ENCODE results near the gene CDH12. TPM values are rescaled to one million over a fixed set of nuclear protein-coding genes. Genes with fewer than 3 reads are reported as not detected.
"Not testable (repeated sequence)": the region's sequence is repeated elsewhere in the genome, so short reads cannot be mapped to it uniquely, and the experiment has no call there.

The CDH12 gene
- total RNA-seq, 6 experiments from 2014 or later: not detected

- TF ChIP-seq CTCF (IDR thresholded peaks at IDR 0.05): no peak
- DNase-seq: no peak
- no peaks in the 10 kb centered on the region for H3K4me1 Mint-ChIP-seq (ENCODE audit: low read depth)
- no peak overlapping the region for H3K27ac Mint-ChIP-seq
- H3K27me3 Mint-ChIP-seq (ENCODE audit: insufficient read depth): no peaks in the 10 kb centered on the region
- peaks cover 29% of the 10 kb centered on the region for H3K9me3 Mint-ChIP-seq
- H3K36me3 Mint-ChIP-seq (ENCODE audit: low read depth): no peaks in the 10 kb centered on the region; the same call in 1 of the 2 replicates
- H3K4me3 Mint-ChIP-seq: no peak overlapping the region
Observed at GRCh38 chr5:22354956-22355355, 498.2 kb downstream of the CDH12 start.

- H3K4me3 Mint-ChIP-seq: no peak overlapping the region
- H3K27ac Mint-ChIP-seq: no peak overlapping the region
- no peaks in the 10 kb centered on the region for H3K4me1 Mint-ChIP-seq (ENCODE audit: low read depth)
- no peak for DNase-seq
- no peaks in the 10 kb centered on the region; the same call in 1 of the 2 replicates for H3K36me3 Mint-ChIP-seq (ENCODE audit: low read depth)
- TF ChIP-seq CTCF (IDR thresholded peaks at IDR 0.05): no peak
- H3K9me3 Mint-ChIP-seq: peaks cover 17% of the 10 kb centered on the region
- H3K27me3 Mint-ChIP-seq (ENCODE audit: insufficient read depth): no peaks in the 10 kb centered on the region
Observed at GRCh38 chr5:22352493-22352892, 500.7 kb downstream of the CDH12 start.

GRCh38 chr5:22351178-22351577 lies 502.0 kb downstream of the CDH12 start:
- H3K4me3 Mint-ChIP-seq: no peak overlapping the region
- H3K36me3 Mint-ChIP-seq (ENCODE audit: low read depth): no peaks in the 10 kb centered on the region; the same call in 1 of the 2 replicates
- H3K4me1 Mint-ChIP-seq (ENCODE audit: low read depth): no peaks in the 10 kb centered on the region
- H3K27me3 Mint-ChIP-seq (ENCODE audit: insufficient read depth): no peaks in the 10 kb centered on the region
- no peak for TF ChIP-seq CTCF (IDR thresholded peaks at IDR 0.05)
- peaks cover 11% of the 10 kb centered on the region for H3K9me3 Mint-ChIP-seq
- DNase-seq: no peak
- H3K27ac Mint-ChIP-seq: no peak overlapping the region

- Mint-ChIP-seq H3K27me3 (ENCODE audit: insufficient read depth) (no peaks in the 10 kb centered on the region), H3K9me3 (peaks cover 16% of the 10 kb centered on the region), H3K4me3 (no peak overlapping the region), H3K4me1 (ENCODE audit: low read depth) (no peaks in the 10 kb centered on the region), H3K27ac (no peak overlapping the region), H3K36me3 (ENCODE audit: low read depth) (no peaks in the 10 kb centered on the region; the same call in 1 of the 2 replicates)
- TF ChIP-seq CTCF (IDR thresholded peaks at IDR 0.05): no peak
- no peak for DNase-seq
Observed at GRCh38 chr5:22348027-22348426, 505.1 kb downstream of the CDH12 start.

- no peak overlapping the region for H3K4me3 Mint-ChIP-seq
- no peaks in the 10 kb centered on the region for H3K4me1 Mint-ChIP-seq (ENCODE audit: low read depth)
- H3K36me3 Mint-ChIP-seq (ENCODE audit: low read depth): no peaks in the 10 kb centered on the region
- no peaks in the 10 kb centered on the region for H3K27me3 Mint-ChIP-seq (ENCODE audit: insufficient read depth)
- TF ChIP-seq CTCF (IDR thresholded peaks at IDR 0.05): no peak
- no peak overlapping the region for H3K27ac Mint-ChIP-seq
- H3K9me3 Mint-ChIP-seq: peaks cover 16% of the 10 kb centered on the region
- no peak for DNase-seq
Observed at GRCh38 chr5:22344000-22344399, 509.1 kb downstream of the CDH12 start.

- Mint-ChIP-seq H3K9me3 (peaks cover 34% of the 10 kb centered on the region), H3K27me3 (ENCODE audit: insufficient read depth) (no peaks in the 10 kb centered on the region), H3K27ac (no peak overlapping the region), H3K4me1 (ENCODE audit: low read depth) (no peaks in the 10 kb centered on the region), H3K4me3 (no peak overlapping the region), H3K36me3 (ENCODE audit: low read depth) (no peaks in the 10 kb centered on the region)
- TF ChIP-seq CTCF (IDR thresholded peaks at IDR 0.05): no peak
- DNase-seq: no peak
Observed at GRCh38 chr5:22341406-22341805, 511.7 kb downstream of the CDH12 start.

- not testable (repeated sequence) for H3K4me1 Mint-ChIP-seq (ENCODE audit: low read depth); H3K36me3 Mint-ChIP-seq (ENCODE audit: low read depth)
Observed at GRCh38 chr5:22332949-22333348, 520.2 kb downstream of the CDH12 start.

More at GRCh38 chr5:22332949-22333348, 520.2 kb downstream of the CDH12 start:
- not testable (repeated sequence) for DNase-seq; H3K27me3 Mint-ChIP-seq (ENCODE audit: insufficient read depth); H3K27ac Mint-ChIP-seq; H3K4me3 Mint-ChIP-seq
- H3K9me3 Mint-ChIP-seq: peaks cover 64% of the 10 kb centered on the region

All from HFFc6 (cell line).